ENCODE data around the gene IER5. TPM values are rescaled to one million over a fixed set of nuclear protein-coding genes. Genes with fewer than 3 reads are reported as not detected.
A peak's percentile ranks its signal among the peaks of the same experiment; 100 is the strongest.
"Not testable (repeated sequence)": the region's sequence is repeated elsewhere in the genome, so short reads cannot be mapped to it uniquely, and the experiment has no call there.

Gene IER5
- total RNA-seq, result 12.6 TPM

GRCh38 chr1:181088079-181089016, at the start of gene IER5:
Gene IER5 (plus strand): TSS chr1:181088700. CDS start chr1:181088903, 203 bp downstream.
- peak; percentile 98 for DNase-seq (ENCODE audit: low spot score)

- DNase-seq (ENCODE audit: low spot score), result no peak
Observed at GRCh38 chr1:181040284-181040865, 48.1 kb upstream of the IER5 start.

- DNase-seq (ENCODE audit: low spot score), result no peak
Observed at GRCh38 chr1:181043025-181043888, 45.2 kb upstream of the IER5 start.

- peak; percentile 66 for DNase-seq (ENCODE audit: low spot score)
Observed at GRCh38 chr1:181044449-181044966, 44.0 kb upstream of the IER5 start.

GRCh38 chr1:181045946-181046345, 42.6 kb upstream of the IER5 start:
- DNase-seq (ENCODE audit: low spot score), result not testable (repeated sequence)

GRCh38 chr1:181049378-181049777, 39.1 kb upstream of the IER5 start:
- DNase-seq (ENCODE audit: low spot score), result no peak

- no peak for DNase-seq (ENCODE audit: low spot score)
Observed at GRCh38 chr1:181050922-181051321, 37.6 kb upstream of the IER5 start.

GRCh38 chr1:181056560-181056959, 31.9 kb upstream of the IER5 start:
- no peak for DNase-seq (ENCODE audit: low spot score)

- no peak for DNase-seq (ENCODE audit: low spot score)
Observed at GRCh38 chr1:181057079-181057478, 31.4 kb upstream of the IER5 start.

- no peak for DNase-seq (ENCODE audit: low spot score)
Observed at GRCh38 chr1:181059435-181059834, 29.1 kb upstream of the IER5 start.

GRCh38 chr1:181060066-181060465, 28.4 kb upstream of the IER5 start:
- no peak for DNase-seq (ENCODE audit: low spot score)

GRCh38 chr1:181060947-181061346, 27.6 kb upstream of the IER5 start:
- DNase-seq (ENCODE audit: low spot score), result not testable (repeated sequence)

GRCh38 chr1:181061487-181061886, 27.0 kb upstream of the IER5 start:
- no peak for DNase-seq (ENCODE audit: low spot score)

GRCh38 chr1:181061891-181062835, 26.3 kb upstream of the IER5 start:
- DNase-seq (ENCODE audit: low spot score), result no peak

- DNase-seq (ENCODE audit: low spot score), result no peak
Observed at GRCh38 chr1:181062836-181063428, 25.6 kb upstream of the IER5 start.

GRCh38 chr1:181064011-181064623, 24.4 kb upstream of the IER5 start:
- no peak for DNase-seq (ENCODE audit: low spot score)

- no peak for DNase-seq (ENCODE audit: low spot score)
Observed at GRCh38 chr1:181064702-181065101, 23.8 kb upstream of the IER5 start.

- DNase-seq (ENCODE audit: low spot score), result no peak
Observed at GRCh38 chr1:181073638-181074037, 14.9 kb upstream of the IER5 start.

GRCh38 chr1:181075766-181076350, 12.6 kb upstream of the IER5 start:
- no peak for DNase-seq (ENCODE audit: low spot score)
